Adipocyte (in vitro differentiated cells): ENCODE data around the gene DSC1.

Experiments
- DNase-seq: peaks from one replicate; pipeline ENCODE4 v3.0.0-alpha.2; 2015; ENCODE audit warnings: low read depth
- H3K27me3 ChIP-seq: replicated peaks from 2 replicates; pipeline ENCODE4 v1.7.0; 2013; ENCODE audit warnings: mild to moderate bottlenecking, low read length, moderate library complexity; ENCODE audit not compliant: control insufficient read depth, insufficient read depth
- H3K36me3 ChIP-seq: 2 replicates; pipeline ENCODE4 v1.7.0; 2013; ENCODE audit warnings: low read length, mild to moderate bottlenecking, moderate library complexity; ENCODE audit not compliant: control insufficient read depth, insufficient read depth, severe bottlenecking
- H3K4me1 ChIP-seq: 2 replicates; pipeline ENCODE4 v1.7.0; 2013; ENCODE audit warnings: mild to moderate bottlenecking, low read length, moderate library complexity; ENCODE audit not compliant: control insufficient read depth, insufficient read depth
- H3K4me3 ChIP-seq: 2 replicates; pipeline ENCODE4 v1.7.0; 2013; ENCODE audit warnings: mild to moderate bottlenecking, low read length, moderate library complexity
- H3K9ac ChIP-seq: 2 replicates; pipeline ENCODE4 v1.7.0; 2013; ENCODE audit warnings: mild to moderate bottlenecking, low read length, moderate library complexity
- H3K9me3 ChIP-seq: 2 replicates; pipeline ENCODE4 v1.7.0; 2013; ENCODE audit warnings: mild to moderate bottlenecking, low read length, moderate library complexity; ENCODE audit not compliant: control insufficient read depth

Gene DSC1

DNA sequence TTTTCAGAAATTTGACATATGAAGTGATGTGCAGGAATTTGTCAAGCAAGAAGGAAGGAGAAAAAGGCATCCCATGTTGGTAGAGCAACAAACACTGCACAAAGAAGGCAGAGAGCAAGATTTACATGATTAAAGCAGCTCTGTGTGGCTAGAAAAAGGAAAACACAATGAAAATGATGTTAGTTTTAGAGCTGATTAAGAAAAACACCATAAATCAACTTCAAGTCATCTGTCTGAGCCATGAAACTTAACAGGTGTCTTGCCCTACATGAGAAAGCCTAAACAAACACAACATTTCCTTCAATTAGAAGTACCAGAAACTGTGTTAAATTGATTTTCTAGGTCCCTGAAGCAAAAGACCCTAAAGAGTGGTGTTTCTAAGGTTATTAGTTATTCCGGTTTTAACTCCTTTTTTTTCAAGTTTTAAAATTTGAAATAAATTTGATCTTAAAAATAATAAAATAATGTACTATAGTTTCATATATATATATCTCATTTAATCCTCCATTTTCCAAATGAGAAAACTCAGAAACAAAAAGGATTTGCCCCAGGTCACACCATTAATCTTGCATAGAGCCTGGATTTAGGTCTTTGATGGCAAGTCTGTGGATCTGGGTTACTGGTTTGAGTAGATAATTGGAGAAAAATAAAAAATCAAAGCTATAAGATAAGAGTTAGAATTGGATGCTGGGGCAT, 8.6 kb upstream of the DSC1 start:
- DNase-seq = no peak
- Histone ChIP-seq H3K27me3 (no peaks in the 10 kb centered on the region), H3K4me1 (no peaks in the 10 kb centered on the region), H3K9ac (no peak overlapping the region), H3K9me3 (no peaks in the 10 kb centered on the region), H3K4me3 (no peak overlapping the region), H3K36me3 (no peaks in the 10 kb centered on the region)

DNA sequence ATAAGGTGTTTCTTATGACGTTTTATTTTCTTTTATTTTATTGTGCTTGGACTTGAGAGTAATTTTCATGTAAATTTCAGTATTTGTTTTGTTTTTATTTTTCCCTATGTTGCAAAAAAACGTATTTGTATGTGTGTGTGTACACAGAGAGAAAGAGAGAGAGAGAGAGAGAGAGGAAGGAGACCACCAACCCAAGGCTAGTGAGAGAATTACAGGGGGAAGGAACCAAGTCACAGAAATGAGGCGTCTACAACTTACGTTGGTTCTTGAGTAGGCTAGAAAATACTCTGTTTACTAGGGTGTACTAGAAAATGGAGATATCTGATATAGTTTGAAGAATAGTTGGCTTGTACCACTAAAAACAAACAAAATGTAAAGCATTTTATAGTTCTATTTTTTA, 7.7 kb upstream of the DSC1 start:
- Histone ChIP-seq H3K27me3 (no peaks in the 10 kb centered on the region), H3K4me3 (no peak overlapping the region), H3K9me3 (no peaks in the 10 kb centered on the region), H3K9ac (no peak overlapping the region), H3K4me1 (no peaks in the 10 kb centered on the region), H3K36me3 (no peaks in the 10 kb centered on the region)
- no peak for DNase-seq

DNA sequence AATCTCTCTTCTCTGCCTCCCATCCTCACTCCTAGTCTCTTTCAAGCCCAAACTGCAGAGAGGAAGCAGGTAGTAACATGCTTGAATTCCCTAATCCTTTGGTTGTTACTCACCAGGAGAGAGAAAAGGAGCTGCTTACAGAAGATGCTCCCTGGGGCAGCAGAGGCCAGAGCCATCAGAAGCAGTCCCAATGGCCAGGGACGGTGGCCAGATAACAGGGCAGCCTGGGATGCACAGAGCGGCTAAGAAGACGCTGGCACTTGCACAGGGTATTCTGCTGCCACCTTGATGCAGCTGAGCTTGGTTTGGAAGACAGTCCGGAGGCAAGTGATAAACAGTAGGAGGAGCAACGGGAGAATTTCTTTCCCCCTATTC, 250 bp downstream of the DSC1 start:
- H3K4me1 ChIP-seq = no peaks in the 10 kb centered on the region
- no peak for DNase-seq
- H3K9ac ChIP-seq = no peak overlapping the region
- H3K36me3 ChIP-seq = no peaks in the 10 kb centered on the region
- no peaks in the 10 kb centered on the region for H3K9me3 ChIP-seq
- H3K27me3 ChIP-seq = no peaks in the 10 kb centered on the region
- H3K4me3 ChIP-seq = no peak overlapping the region

DNA sequence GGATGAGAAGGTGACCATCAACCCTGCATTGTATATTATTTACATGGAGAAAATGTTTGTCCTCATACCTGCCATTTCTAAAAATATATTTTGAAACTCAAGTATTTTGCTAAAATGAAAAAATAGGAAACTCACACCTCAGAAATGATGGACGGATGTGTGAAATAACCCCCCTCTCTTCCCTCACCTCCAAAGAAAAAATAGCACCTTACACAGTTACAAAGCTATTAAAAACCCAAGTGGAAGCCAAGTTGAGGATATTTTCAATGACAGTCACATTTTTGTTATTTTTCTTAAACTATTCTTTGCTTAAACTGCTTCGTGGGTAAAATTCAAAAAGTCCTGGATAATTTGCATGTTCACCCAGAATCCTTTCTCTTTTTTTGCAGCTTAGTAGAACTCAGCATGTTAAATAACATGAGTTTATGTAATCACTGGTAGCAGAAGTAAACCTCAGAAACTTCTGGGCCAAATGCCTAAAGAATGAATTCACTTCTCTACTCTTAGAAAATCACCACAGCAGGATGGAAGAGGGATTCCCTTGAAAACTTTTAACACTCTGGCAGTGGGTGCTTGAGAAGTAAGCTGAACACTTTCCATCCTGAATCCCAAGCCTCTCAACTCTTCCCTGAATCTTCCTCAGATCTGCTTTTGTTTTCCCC, 768 bp downstream of the DSC1 start:
- Histone ChIP-seq H3K9ac (no peak overlapping the region), H3K9me3 (no peaks in the 10 kb centered on the region), H3K4me1 (no peaks in the 10 kb centered on the region), H3K36me3 (no peaks in the 10 kb centered on the region), H3K4me3 (no peak overlapping the region), H3K27me3 (no peaks in the 10 kb centered on the region)
- DNase-seq = no peak

DNA sequence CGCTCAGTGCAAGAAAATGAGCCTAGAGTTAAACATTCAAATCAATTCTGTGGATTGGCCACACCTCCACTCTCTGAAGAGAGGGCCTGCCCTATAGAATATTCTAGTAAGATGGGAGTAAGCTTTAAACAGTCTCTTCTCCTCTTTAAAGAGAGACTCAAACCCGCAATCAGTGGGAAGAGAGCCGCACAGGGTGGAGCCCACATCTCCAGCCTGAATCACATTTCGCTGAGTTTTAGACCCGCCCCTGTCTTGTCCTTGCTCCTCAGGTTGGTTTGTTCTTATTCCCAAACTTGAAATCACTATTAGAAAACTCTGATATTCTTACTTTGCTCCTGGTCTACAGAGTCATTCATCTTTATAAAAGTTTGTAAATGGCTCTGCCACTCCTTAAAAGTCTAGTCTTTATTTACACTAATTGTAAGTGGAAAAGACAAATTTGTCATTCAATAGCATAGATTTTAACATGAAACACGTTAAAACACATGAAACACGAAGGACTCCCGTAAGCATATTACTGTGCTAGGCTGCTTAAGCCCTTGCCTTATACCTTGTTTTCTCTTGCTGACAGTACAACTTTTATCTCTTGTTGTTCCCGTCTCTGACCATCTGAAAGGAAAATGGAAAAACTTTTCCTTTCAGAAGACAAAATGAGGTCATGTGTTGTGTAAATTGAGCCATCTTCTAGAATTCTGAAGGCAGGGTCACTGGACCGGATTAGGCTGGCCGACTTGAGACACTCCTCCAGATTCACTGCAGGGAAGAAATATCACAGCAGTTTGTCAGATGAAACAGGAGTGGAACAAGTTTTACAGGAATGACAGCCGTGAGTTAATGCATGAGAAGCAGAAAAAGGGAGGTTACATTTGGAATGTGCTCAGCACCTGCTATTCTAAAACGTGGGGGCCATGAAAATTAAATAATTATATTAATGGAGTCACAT, 5.6 kb downstream of the DSC1 start:
- Histone ChIP-seq H3K4me1 (no peaks in the 10 kb centered on the region), H3K27me3 (no peaks in the 10 kb centered on the region), H3K9ac (no peak overlapping the region), H3K36me3 (no peaks in the 10 kb centered on the region), H3K4me3 (no peak overlapping the region), H3K9me3 (no peaks in the 10 kb centered on the region)
- no peak for DNase-seq

DNA sequence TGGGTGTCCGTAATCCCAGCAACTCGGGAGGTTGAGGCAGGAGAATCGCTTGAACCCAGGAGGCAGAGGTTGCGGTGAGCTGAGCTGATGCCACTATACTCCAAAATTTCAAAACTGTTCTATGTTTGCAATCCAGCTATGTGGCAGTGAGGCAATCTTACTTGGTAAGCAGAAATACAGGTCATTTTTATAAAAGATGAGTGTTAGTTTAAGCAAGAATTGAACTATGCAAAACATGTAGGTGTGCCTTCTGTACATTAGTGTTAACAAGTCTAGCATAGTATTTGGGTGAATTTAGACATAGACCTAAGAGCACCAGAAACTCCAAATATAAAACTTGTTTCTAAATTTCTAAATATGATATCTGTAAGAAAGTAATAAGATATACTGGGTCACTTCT, 7.2 kb downstream of the DSC1 start:
- Histone ChIP-seq H3K4me3 (no peak overlapping the region), H3K4me1 (no peaks in the 10 kb centered on the region), H3K27me3 (no peaks in the 10 kb centered on the region), H3K9me3 (no peaks in the 10 kb centered on the region), H3K36me3 (no peaks in the 10 kb centered on the region), H3K9ac (no peak overlapping the region)
- no peak for DNase-seq

DNA sequence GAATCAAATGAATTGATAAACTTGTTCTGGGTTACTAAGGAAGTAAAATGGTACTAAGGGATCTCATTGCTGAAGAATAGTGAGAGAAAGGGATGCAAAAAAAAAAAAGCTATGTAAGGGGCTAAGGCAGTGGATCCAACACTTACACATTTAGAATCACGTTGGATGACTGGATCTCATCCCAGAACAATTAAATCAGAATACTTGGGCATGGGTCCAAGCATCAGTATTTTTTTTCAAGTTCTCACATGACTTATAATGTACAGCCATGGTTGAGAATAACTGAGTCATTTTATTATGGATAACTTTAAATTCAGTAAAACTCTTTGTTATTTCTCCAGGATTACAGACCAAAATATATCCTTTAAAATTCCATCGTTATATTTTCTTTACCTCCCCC, 8.5 kb downstream of the DSC1 start:
- Histone ChIP-seq H3K4me1 (no peaks in the 10 kb centered on the region), H3K27me3 (no peaks in the 10 kb centered on the region), H3K9me3 (no peaks in the 10 kb centered on the region), H3K9ac (no peak overlapping the region), H3K36me3 (no peaks in the 10 kb centered on the region), H3K4me3 (no peak overlapping the region)
- no peak for DNase-seq

DNA sequence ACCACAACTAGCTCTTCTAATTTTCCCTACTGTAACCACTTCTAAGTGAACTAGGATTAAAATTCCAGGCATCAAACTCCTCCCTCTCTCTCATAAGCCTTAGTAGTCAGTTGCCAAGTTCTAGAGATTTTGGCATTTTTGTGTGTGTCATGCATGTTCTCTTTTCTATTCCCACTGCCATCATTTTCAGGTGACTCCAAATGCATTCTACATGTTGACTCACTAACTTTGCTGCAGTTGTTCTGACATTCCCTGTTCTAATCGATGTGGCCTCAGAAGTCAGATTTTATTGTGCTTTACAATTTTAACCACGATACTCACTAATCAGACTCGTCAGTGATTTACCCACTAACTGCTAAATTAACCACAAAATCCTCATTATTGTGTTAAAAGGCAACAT, 13.3 kb downstream of the DSC1 start:
- Histone ChIP-seq H3K9ac (no peak overlapping the region), H3K36me3 (no peaks in the 10 kb centered on the region), H3K4me3 (no peak overlapping the region), H3K4me1 (no peaks in the 10 kb centered on the region), H3K27me3 (no peaks in the 10 kb centered on the region), H3K9me3 (no peaks in the 10 kb centered on the region)
- DNase-seq = no peak

DNA sequence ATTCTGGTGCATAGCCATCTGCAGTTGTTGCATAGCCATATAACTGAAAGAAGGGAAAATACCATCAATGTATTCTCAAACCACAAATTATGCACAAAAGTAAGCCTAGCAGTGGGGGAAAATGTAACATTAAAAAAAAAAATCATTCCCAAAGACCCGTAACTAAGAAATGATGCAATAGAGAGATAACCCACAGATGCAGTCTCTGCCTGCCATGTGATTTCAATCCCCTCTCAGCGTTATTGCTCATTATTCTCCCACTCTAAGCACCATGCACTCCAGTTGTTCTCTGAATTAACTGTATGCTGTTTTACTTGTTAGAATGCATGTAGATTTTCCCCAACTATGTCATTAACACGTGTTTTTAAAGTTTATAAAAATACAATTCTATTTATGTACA, 14.1 kb downstream of the DSC1 start:
- no peak overlapping the region for H3K4me3 ChIP-seq
- no peaks in the 10 kb centered on the region for H3K27me3 ChIP-seq
- no peak overlapping the region for H3K9ac ChIP-seq
- H3K36me3 ChIP-seq = no peaks in the 10 kb centered on the region
- no peaks in the 10 kb centered on the region for H3K9me3 ChIP-seq
- no peaks in the 10 kb centered on the region for H3K4me1 ChIP-seq
- no peak for DNase-seq

DNA sequence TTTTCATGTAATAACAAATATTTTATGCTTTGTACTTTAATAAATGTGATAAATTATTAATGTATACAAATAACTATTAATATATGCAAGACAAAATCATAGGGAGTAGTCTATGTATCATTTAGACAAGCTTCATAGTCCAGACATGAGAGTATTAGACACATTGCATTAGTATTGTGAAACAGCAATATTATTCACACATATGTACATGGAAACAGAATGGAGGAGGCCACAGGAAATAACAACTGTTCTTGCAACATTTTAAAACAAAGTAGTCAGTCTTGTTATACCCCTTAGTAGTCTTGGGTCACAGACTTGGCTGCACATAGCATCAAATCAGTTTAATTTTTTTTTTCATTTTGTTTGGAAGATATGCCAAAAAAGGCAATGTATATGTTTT, 15.8 kb downstream of the DSC1 start:
- H3K4me1 ChIP-seq = no peaks in the 10 kb centered on the region
- H3K9me3 ChIP-seq = no peaks in the 10 kb centered on the region
- DNase-seq = no peak
- no peak overlapping the region for H3K9ac ChIP-seq
- no peak overlapping the region for H3K4me3 ChIP-seq
- H3K36me3 ChIP-seq = no peaks in the 10 kb centered on the region
- H3K27me3 ChIP-seq = no peaks in the 10 kb centered on the region

DNA sequence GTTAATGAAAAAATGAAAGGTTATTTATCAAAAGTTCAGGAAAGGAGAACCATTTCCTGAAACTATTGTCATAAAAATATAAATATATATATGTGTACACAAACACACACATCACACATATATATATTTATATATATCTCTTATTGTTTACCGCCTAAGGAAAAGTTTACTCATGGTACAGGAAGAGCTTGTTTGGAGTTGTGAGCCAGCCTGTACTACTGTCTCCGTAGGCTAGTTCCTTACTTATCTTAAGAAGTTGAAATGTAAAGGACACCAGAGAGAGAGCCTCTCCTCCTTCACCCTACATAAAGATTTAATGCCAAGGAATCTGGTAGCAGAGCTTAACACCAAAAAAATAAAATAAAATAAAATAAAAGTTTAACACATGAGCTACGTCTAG, 19.6 kb downstream of the DSC1 start:
- no peaks in the 10 kb centered on the region for H3K36me3 ChIP-seq
- no peak overlapping the region for H3K4me3 ChIP-seq
- DNase-seq = no peak
- no peak overlapping the region for H3K9ac ChIP-seq
- H3K9me3 ChIP-seq = no peaks in the 10 kb centered on the region
- no peaks in the 10 kb centered on the region for H3K4me1 ChIP-seq
- H3K27me3 ChIP-seq = no peaks in the 10 kb centered on the region
